ENCODE data around the gene OGDHL. TPM values are rescaled to one million over a fixed set of nuclear protein-coding genes. Genes with fewer than 3 reads are reported as not detected.

OGDHL gene
- total and polyA plus RNA-seq, 12 donors: 1.4 to 31.9 (median 4.8) TPM

GRCh38 chr10:49698679-49699078 lies 63.4 kb downstream of the OGDHL start:
- TF ChIP-seq CTCF (IDR thresholded peaks at IDR 0.05) (no peak), POLR2A (IDR thresholded peaks at IDR 0.05) (no peak)
- no peak for DNase-seq
- intact Hi-C loops (cut with DNase I): no loop called here
- Histone ChIP-seq H3K27ac (no peak overlapping the region), H3K36me3 (replicated peaks in 1 of 2) (no peaks in the 10 kb centered on the region), H3K9me3 (replicated peaks in 1 of 3) (no peaks in the 10 kb centered on the region), H3K27me3 (peaks cover 3% of the 10 kb centered on the region), H3K4me3 (no peak overlapping the region), H3K4me1 (replicated peaks in 1 of 2) (no peaks in the 10 kb centered on the region)
- 67 to 79% (median 73%) methylated on average over 5 to 9 of the region's 9 CpGs for WGBS, 4 donors

- intact Hi-C loops (cut with DNase I): no loop called here
- TF ChIP-seq CTCF (IDR thresholded peaks at IDR 0.05) (no peak), POLR2A (IDR thresholded peaks at IDR 0.05) (no peak)
- H3K4me1 ChIP-seq (replicated peaks in 1 of 2): no peaks in the 10 kb centered on the region
- 67 to 78% (median 72%) methylated on average over 7 of the region's 7 CpGs for WGBS, 4 donors
- H3K4me3 ChIP-seq: no peak overlapping the region
- no peak overlapping the region for H3K27ac ChIP-seq
- DNase-seq: no peak
- no peaks in the 10 kb centered on the region for H3K36me3 ChIP-seq (replicated peaks in 1 of 2)
- H3K9me3 ChIP-seq (replicated peaks in 1 of 3): no peaks in the 10 kb centered on the region
- H3K27me3 ChIP-seq: peaks cover 3% of the 10 kb centered on the region
Observed at GRCh38 chr10:49696311-49696710, 65.8 kb downstream of the OGDHL start.

- H3K27ac ChIP-seq: no peak overlapping the region
- H3K4me3 ChIP-seq: no peak overlapping the region
- no peak for DNase-seq
- H3K9me3 ChIP-seq (replicated peaks in 1 of 3): no peaks in the 10 kb centered on the region
- no peaks in the 10 kb centered on the region for H3K36me3 ChIP-seq (replicated peaks in 1 of 2)
- intact Hi-C loops (cut with DNase I): no loop called here
- H3K27me3 ChIP-seq: peaks cover 3% of the 10 kb centered on the region
- TF ChIP-seq CTCF (IDR thresholded peaks at IDR 0.05) (no peak), POLR2A (IDR thresholded peaks at IDR 0.05) (no peak)
- 57 to 93% (median 75%) methylated on average over 3 to 6 of the region's 6 CpGs for WGBS, 4 donors
- H3K4me1 ChIP-seq (replicated peaks in 1 of 2): no peaks in the 10 kb centered on the region
Observed at GRCh38 chr10:49694466-49694865, 67.7 kb downstream of the OGDHL start.

GRCh38 chr10:49691588-49691987 lies 70.5 kb downstream of the OGDHL start:
- 34 to 65% (median 39%) methylated on average over 6 to 9 of the region's 9 CpGs for WGBS, 4 donors
- peaks cover 7% of the 10 kb centered on the region for H3K27me3 ChIP-seq

More at GRCh38 chr10:49691588-49691987, 70.5 kb downstream of the OGDHL start:
- intact Hi-C loops (cut with DNase I): no loop called here
- Histone ChIP-seq H3K36me3 (replicated peaks in 1 of 2) (no peaks in the 10 kb centered on the region), H3K4me3 (no peak overlapping the region), H3K9me3 (replicated peaks in 1 of 3) (no peaks in the 10 kb centered on the region), H3K27ac (no peak overlapping the region), H3K4me1 (replicated peaks in 1 of 2) (no peaks in the 10 kb centered on the region)
- DNase-seq: no peak
- no peak for TF ChIP-seq CTCF (IDR thresholded peaks at IDR 0.05)
